ENCODE data around the gene SLC4A8.

Gene SLC4A8

GRCh38 chr12:51437431-51437830, 12.8 kb downstream of the SLC4A8 start:
- peaks cover 8% of the 10 kb centered on the region; the same call in 1 of the 2 replicates for H3K27me3 ChIP-seq (ENCODE audit: control insufficient read depth, low read length)
- H3K79me2 ChIP-seq (ENCODE audit: control insufficient read depth, low read length) = no peaks in the 10 kb centered on the region
- peaks cover 8% of the 10 kb centered on the region for H3K4me1 ChIP-seq (ENCODE audit: control insufficient read depth, low read length)
- H3K27ac ChIP-seq (ENCODE audit: low read depth, low read length) = no peak overlapping the region
- no peak overlapping the region for H3K4me2 ChIP-seq (ENCODE audit: low read length)
- TF ChIP-seq EZH2phosphoT487 (IDR thresholded peaks at IDR 0.05; ENCODE audit: borderline replicate concordance, low read length) (no peak), CTCF (IDR thresholded peaks at IDR 0.05; ENCODE audit: low read depth, low read length, poor library complexity, severe bottlenecking) (no peak)
- H3F3A ChIP-seq (ENCODE audit: control insufficient read depth, insufficient read depth) = no peaks in the 10 kb centered on the region
- no peaks in the 10 kb centered on the region for H4K20me1 ChIP-seq (ENCODE audit: control insufficient read depth, insufficient read depth, low read depth, low read length)
- no peaks in the 10 kb centered on the region for H3K36me3 ChIP-seq (ENCODE audit: control insufficient read depth, low read length)
- no peaks in the 10 kb centered on the region for H3K9me2 ChIP-seq (replicated peaks; ENCODE audit: control insufficient read depth, low read length)
- no peak overlapping the region for H3K4me3 ChIP-seq (ENCODE audit: low read length)
- no peaks in the 10 kb centered on the region for H3K9me3 ChIP-seq (ENCODE audit: control insufficient read depth, insufficient read depth, low read length)

GRCh38 chr12:51439330-51439729, 14.7 kb downstream of the SLC4A8 start:
- H3K79me2 ChIP-seq (ENCODE audit: control insufficient read depth, low read length) = no peaks in the 10 kb centered on the region
- H3K27ac ChIP-seq (ENCODE audit: low read depth, low read length) = no peak overlapping the region
- H3K36me3 ChIP-seq (ENCODE audit: control insufficient read depth, low read length) = no peaks in the 10 kb centered on the region
- no peaks in the 10 kb centered on the region for H3K9me2 ChIP-seq (replicated peaks; ENCODE audit: control insufficient read depth, low read length)
- no peak overlapping the region for H3K4me3 ChIP-seq (ENCODE audit: low read length)
- H3K27me3 ChIP-seq (ENCODE audit: control insufficient read depth, low read length) = peaks cover 8% of the 10 kb centered on the region; the same call in 1 of the 2 replicates
- H3K4me2 ChIP-seq (ENCODE audit: low read length) = no peak overlapping the region
- TF ChIP-seq EZH2phosphoT487 (IDR thresholded peaks at IDR 0.05; ENCODE audit: borderline replicate concordance, low read length) (no peak), CTCF (IDR thresholded peaks at IDR 0.05; ENCODE audit: low read depth, low read length, poor library complexity, severe bottlenecking) (no peak)
- no peaks in the 10 kb centered on the region for H3K4me1 ChIP-seq (ENCODE audit: control insufficient read depth, low read length)
- H4K20me1 ChIP-seq (ENCODE audit: control insufficient read depth, insufficient read depth, low read depth, low read length) = no peaks in the 10 kb centered on the region
- H3F3A ChIP-seq (ENCODE audit: control insufficient read depth, insufficient read depth) = no peaks in the 10 kb centered on the region
- H3K9me3 ChIP-seq (ENCODE audit: control insufficient read depth, insufficient read depth, low read length) = no peaks in the 10 kb centered on the region

- Histone ChIP-seq H3F3A (ENCODE audit: control insufficient read depth, insufficient read depth) (no peaks in the 10 kb centered on the region), H3K4me1 (ENCODE audit: control insufficient read depth, low read length) (no peaks in the 10 kb centered on the region), H3K27me3 (ENCODE audit: control insufficient read depth, low read length) (peaks cover 8% of the 10 kb centered on the region; the same call in 1 of the 2 replicates), H3K4me3 (ENCODE audit: low read length) (no peak overlapping the region), H3K9me2 (replicated peaks; ENCODE audit: control insufficient read depth, low read length) (no peaks in the 10 kb centered on the region), H3K27ac (ENCODE audit: low read depth, low read length) (no peak overlapping the region), H3K79me2 (ENCODE audit: control insufficient read depth, low read length) (no peaks in the 10 kb centered on the region), H3K36me3 (ENCODE audit: control insufficient read depth, low read length) (no peaks in the 10 kb centered on the region), H3K4me2 (ENCODE audit: low read length) (no peak overlapping the region), H4K20me1 (ENCODE audit: control insufficient read depth, insufficient read depth, low read depth, low read length) (no peaks in the 10 kb centered on the region), H3K9me3 (ENCODE audit: control insufficient read depth, insufficient read depth, low read length) (no peaks in the 10 kb centered on the region)
- no peak for TF ChIP-seq EZH2phosphoT487 (IDR thresholded peaks at IDR 0.05; ENCODE audit: borderline replicate concordance, low read length)
- no peak for TF ChIP-seq CTCF (IDR thresholded peaks at IDR 0.05; ENCODE audit: low read depth, low read length, poor library complexity, severe bottlenecking)
Measured at GRCh38 chr12:51441583-51441982, 17.0 kb downstream of the SLC4A8 start.

Data from DOHH2 (cell line).